Stimulated activated naive CD8-positive, alpha-beta T cell treated with anti-CD3 and anti-CD28 coated beads, Interleukin-15, amount 100 ng/mL, for 72 hours (primary cell): ENCODE measurements around the gene ZZZ3.
A peak's percentile ranks its signal among the peaks of the same experiment; 100 is the strongest.
"Not testable (repeated sequence)": the region's sequence is repeated elsewhere in the genome, so short reads cannot be mapped to it uniquely, and the experiment has no call there.

ENCODE experiments used
- ATAC-seq: fragments of 150-1000 bp; cut with Tn5 transposase; 2 replicates; pipeline ENCODE4 v1.10.0; 2021; ENCODE audit warnings: mild to moderate bottlenecking, moderate library complexity
- DNase-seq, 2 donors: peaks; one replicate each; pipeline ENCODE4 v3.0.0; 2021 to 2022
- H3K27ac Mint-ChIP-seq, 2 donors: one replicate each; pipeline ENCODE4 v1.8.0; 2022; ENCODE audit warnings: mild to moderate bottlenecking in 2 of 2, mixed read lengths in 2 of 2, moderate library complexity in 2 of 2
- H3K27me3 Mint-ChIP-seq: one replicate; pipeline ENCODE4 v1.8.0; 2022; ENCODE audit warnings: mixed read lengths
- H3K4me1 Mint-ChIP-seq: one replicate; pipeline ENCODE4 v1.8.0; 2022; ENCODE audit warnings: mild to moderate bottlenecking, mixed read lengths
- H3K4me3 Mint-ChIP-seq, 2 donors: one replicate each; pipeline ENCODE4 v1.8.0; 2022; ENCODE audit warnings: mild to moderate bottlenecking in 2 of 2, mixed read lengths in 2 of 2, moderate library complexity in 1 of 2
- H3K9me3 Mint-ChIP-seq, 2 donors: one replicate each; pipeline ENCODE4 v1.8.0; 2022; ENCODE audit warnings: mixed read lengths in 2 of 2

The ZZZ3 gene

DNA sequence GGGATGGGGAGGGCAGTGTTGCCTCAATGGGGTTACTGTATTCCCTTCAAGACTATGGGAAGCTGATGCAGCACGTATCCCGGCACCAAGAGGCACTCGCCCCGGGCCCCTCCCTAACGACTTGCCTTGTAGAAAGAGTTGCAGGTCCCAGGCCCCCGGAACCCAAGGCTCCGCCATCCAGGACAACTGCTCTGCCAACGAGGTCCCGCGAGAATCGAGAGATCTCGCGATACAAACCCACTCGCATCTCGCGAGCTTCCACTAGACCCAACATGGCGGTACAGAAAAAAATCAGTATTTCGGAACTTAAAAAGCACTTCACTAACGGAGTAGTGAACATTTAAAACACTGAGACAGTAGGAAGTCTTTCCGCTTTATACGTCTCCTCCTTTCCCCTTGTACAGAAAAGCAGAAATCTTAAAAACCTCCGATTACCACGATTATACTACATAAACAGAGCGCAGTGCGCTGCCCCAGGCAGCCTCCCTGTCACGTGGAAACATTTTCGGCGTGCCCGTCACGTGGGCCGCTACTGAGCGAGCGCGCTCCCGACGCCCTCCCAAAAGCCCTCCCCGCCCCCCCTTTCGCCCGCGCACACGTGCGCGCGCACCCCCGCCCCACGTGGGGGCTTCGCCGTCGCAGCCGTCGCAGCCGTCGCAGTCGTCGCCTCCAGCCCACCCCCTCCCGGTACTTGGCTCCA lies at the start of gene ZZZ3:
Gene ZZZ3, minus strand, starts transcription at position 199 of the 700 bp plus-strand sequence. CDS start 49,304 bp downstream, outside the sequence.
- Mint-ChIP-seq H3K27ac (peak within 1 kb of the TSS; percentile 97), H3K4me3 (peak within 1 kb of the TSS; percentile 82 to 92), H3K4me1 (peaks cover 40% of the 10 kb centered on the region), H3K27me3 (no peaks in the 10 kb centered on the region), H3K9me3 (no peaks in the 10 kb centered on the region)
- ATAC-seq (peak; percentile 80), DNase-seq (peak; percentile 91 to 93)

DNA sequence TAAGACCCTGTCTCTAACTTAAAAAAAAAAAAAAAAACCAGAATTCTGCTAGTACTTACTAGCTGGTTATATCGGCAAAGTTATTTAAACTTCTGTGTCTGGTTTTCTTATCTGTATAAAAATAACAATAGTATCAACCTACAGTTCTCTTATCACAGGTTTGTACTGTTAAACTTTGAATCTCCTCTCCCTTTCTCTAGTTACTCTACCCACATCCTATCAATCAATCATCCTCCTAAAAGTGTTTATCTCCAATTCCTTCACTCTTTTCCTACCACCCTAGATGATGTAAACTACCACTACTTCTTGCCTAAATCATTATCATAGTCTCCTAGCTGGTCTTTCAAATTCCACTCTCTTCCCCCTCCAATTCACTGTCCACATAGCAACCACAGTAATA lies 49.6 kb upstream of the ZZZ3 start:
- H3K4me1 Mint-ChIP-seq, result no peaks in the 10 kb centered on the region
- no peak overlapping the region for H3K4me3 Mint-ChIP-seq
- DNase-seq, result no peak
- ATAC-seq, result no peak
- H3K27me3 Mint-ChIP-seq, result no peaks in the 10 kb centered on the region
- H3K9me3 Mint-ChIP-seq, result no peaks in the 10 kb centered on the region
- H3K27ac Mint-ChIP-seq, result no peak overlapping the region

DNA sequence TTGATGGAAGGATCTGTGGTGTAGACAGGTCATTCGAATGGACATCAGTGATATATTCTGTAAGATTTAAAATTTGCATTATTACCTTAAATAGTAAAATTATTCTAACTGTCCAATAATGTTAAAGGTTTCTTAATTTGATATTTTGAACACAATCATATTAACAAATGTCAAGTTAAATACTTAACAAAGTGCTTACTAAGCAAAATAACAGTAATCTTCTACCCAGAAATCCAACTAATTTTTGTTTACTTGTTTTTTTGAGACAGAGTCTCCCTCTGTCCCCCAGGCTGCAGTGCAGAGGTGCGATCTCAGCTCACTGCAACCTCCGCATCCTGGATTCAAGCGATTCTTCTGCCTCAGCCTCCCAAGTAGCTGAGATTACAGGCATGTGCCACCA lies 43.2 kb upstream of the ZZZ3 start:
- H3K9me3 Mint-ChIP-seq, result no peaks in the 10 kb centered on the region
- H3K27me3 Mint-ChIP-seq, result no peaks in the 10 kb centered on the region
- DNase-seq, result no peak
- no peak overlapping the region for H3K27ac Mint-ChIP-seq
- H3K4me3 Mint-ChIP-seq, result no peak overlapping the region
- H3K4me1 Mint-ChIP-seq, result no peaks in the 10 kb centered on the region
- no peak for ATAC-seq

DNA sequence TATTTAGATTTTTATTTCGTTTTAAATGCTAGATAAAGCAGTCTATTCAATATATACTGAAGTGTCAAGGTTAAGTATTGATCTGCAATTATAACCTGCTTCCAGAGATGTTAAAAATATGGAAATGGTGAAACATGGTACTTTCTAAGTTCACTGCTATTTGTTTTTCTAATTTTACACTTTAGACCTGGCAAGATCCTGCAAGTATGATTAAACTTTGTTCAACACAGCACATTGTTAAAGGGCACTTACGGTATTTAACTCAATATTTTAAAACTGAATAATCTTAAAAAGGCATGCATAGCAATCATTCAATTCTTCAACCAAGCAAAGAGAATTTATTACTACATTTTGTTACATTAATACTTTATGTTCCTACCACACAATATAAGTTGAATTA lies 35.7 kb upstream of the ZZZ3 start:
- Mint-ChIP-seq H3K9me3 (no peaks in the 10 kb centered on the region), H3K4me3 (no peak overlapping the region), H3K27me3 (no peaks in the 10 kb centered on the region), H3K4me1 (no peaks in the 10 kb centered on the region), H3K27ac (no peak overlapping the region)
- DNase-seq, result no peak
- ATAC-seq, result no peak

DNA sequence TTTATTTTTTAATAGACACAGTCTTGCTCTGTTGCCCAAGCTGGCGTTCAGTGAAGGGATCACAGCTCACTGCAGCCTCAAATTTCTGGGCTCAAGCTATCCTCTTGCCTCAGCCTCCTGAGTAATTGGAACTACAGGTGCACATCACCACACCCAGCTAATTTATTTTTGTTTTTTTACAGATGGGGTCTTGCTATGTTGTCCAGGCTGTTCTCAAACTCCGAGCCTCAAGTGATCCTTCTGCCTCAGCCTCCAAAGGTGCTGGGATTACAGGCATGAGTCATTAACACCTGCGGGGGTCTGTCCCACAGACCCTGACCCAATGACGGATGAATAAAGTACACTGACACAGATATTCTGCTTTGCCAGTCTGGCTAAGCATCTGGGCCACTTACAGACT lies 33.6 kb upstream of the ZZZ3 start:
- DNase-seq (no peak), ATAC-seq (no peak)
- H3K27me3 Mint-ChIP-seq, result no peaks in the 10 kb centered on the region
- H3K4me3 Mint-ChIP-seq, result no peak overlapping the region
- no peak overlapping the region for H3K27ac Mint-ChIP-seq
- H3K4me1 Mint-ChIP-seq, result no peaks in the 10 kb centered on the region
- H3K9me3 Mint-ChIP-seq, result no peaks in the 10 kb centered on the region

DNA sequence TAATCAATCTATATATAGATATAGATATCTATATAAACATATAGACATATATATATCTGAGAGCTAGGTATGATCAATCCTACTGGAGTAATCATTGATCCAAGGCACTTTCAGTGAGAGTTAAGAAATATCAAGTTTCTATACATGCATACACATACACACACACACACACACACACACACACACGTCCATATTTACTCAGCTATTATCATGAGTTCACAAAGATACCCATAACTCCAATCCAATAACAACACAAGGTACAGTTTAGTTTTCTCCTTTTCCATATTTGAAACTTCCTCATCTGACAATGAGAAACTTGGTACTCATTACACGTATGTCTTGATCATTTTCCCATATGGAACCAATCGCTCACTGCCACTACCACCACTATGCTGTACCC lies 27.3 kb upstream of the ZZZ3 start:
- H3K27ac Mint-ChIP-seq, result no peak overlapping the region
- H3K4me1 Mint-ChIP-seq, result no peaks in the 10 kb centered on the region
- H3K9me3 Mint-ChIP-seq, result no peaks in the 10 kb centered on the region
- H3K4me3 Mint-ChIP-seq, result no peak overlapping the region
- DNase-seq, result no peak
- no peak for ATAC-seq
- no peaks in the 10 kb centered on the region for H3K27me3 Mint-ChIP-seq

DNA sequence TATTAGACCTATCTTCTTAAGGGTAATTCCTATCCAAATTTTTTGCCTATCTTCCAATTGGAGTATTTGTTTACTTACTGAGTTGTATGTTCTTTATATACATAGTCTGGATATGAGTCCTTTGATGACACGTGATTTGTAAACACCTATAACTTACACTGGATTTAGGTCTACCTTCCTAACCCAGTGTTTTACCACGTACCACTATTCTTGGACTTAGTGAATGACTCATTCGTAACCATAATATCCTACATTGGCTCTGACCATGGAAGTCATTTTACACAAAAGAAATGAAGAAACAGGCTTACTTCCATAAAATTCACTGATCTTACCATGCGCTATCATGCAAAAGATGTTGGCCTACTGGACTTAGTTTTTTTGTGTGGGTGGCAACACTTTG lies 23.9 kb upstream of the ZZZ3 start:
- Mint-ChIP-seq H3K9me3 (no peaks in the 10 kb centered on the region), H3K4me1 (no peaks in the 10 kb centered on the region), H3K4me3 (no peak overlapping the region), H3K27ac (no peak overlapping the region), H3K27me3 (no peaks in the 10 kb centered on the region)
- ATAC-seq, result no peak
- DNase-seq, result no peak

DNA sequence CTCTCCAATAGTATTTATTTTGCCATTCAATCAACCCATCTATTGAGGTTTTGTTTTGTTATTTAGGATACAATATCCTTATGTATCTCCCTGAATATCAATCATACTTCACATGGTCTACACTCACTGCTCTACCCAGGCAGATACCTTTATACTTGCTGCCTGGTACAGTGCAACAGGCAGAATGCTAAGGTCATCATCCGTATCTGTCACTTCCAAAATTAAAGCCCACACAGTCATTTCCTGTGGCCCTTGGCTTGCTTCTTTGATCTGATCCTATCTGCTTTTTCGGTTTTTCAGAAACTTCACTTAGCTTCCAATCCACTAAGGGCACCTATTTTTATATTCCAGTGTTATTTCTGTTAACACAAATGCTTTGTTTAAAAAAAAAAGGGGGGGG lies 22.3 kb upstream of the ZZZ3 start:
- H3K9me3 Mint-ChIP-seq, result no peaks in the 10 kb centered on the region
- H3K27ac Mint-ChIP-seq, result no peak overlapping the region
- no peaks in the 10 kb centered on the region for H3K4me1 Mint-ChIP-seq
- H3K4me3 Mint-ChIP-seq, result no peak overlapping the region
- ATAC-seq (no peak), DNase-seq (no peak)
- no peaks in the 10 kb centered on the region for H3K27me3 Mint-ChIP-seq

DNA sequence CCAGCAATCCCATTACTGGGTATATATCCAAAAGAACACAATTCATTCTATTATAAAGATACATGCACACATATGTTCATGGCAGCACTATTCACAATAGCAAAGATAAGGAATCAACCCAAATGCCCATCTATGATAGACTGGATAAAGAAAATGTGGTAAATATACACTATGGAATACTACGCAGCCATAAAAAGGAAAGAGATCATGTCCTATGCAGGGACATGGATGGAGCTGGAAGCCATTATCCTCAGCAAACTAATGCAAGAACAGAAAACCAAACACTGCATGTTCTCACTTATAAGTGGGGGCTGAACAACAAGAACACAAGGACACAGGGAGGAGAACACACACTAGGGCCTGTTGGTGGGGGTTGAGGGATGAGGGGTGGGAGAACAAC lies 17.2 kb upstream of the ZZZ3 start:
- not testable (repeated sequence) for H3K9me3 Mint-ChIP-seq, H3K4me1 Mint-ChIP-seq, DNase-seq, ATAC-seq, H3K27me3 Mint-ChIP-seq, H3K4me3 Mint-ChIP-seq
- peak overlapping the region in 1 of 2 donors; percentile 59 for H3K27ac Mint-ChIP-seq

DNA sequence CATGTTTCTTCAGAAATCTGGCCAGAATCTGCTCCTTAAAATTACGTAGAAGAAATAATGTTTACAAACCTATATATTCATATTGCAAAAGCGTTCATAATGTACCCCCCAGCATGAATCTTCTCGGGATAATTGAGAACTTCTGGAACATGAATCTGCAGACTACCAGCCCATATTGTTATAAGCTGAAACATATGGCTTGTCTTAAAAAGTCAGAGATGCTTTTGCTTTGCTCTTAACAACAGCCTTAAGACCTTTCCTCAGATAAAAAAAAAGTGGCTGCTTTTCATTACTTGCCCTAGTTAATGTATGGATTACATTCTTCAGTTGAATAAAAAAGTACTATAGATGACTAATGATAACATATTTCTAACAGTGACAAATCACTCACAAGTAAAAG lies 15.0 kb upstream of the ZZZ3 start:
- Mint-ChIP-seq H3K4me1 (no peaks in the 10 kb centered on the region), H3K27me3 (no peaks in the 10 kb centered on the region), H3K4me3 (no peak overlapping the region), H3K27ac (no peak overlapping the region), H3K9me3 (no peaks in the 10 kb centered on the region)
- no peak for ATAC-seq
- DNase-seq, result no peak

DNA sequence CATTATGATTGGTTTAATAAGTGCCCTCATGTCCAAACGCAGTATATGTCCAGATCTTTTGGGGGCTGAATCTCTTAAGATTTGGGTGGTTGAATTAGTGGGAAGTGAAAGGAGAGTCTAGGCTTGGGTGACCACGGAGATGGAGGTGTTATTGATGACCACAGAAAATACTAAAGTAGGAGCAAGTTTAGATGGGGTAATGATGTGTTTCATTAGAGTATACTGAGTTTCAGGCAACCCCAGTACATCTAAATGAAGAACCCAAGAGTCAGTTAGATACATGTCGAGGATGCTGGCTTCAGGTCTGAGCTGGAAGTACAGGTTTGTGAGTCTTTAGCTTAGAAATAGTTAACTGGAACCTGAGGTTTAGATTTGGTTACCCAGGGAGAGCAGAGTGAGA lies 6.5 kb upstream of the ZZZ3 start:
- no peak overlapping the region for H3K4me3 Mint-ChIP-seq
- H3K27me3 Mint-ChIP-seq, result no peaks in the 10 kb centered on the region
- no peak overlapping the region for H3K27ac Mint-ChIP-seq
- no peak for DNase-seq
- no peak for ATAC-seq
- peaks cover 6% of the 10 kb centered on the region for H3K4me1 Mint-ChIP-seq
- peaks cover 0 to 6% of the 10 kb centered on the region in 2 donors for H3K9me3 Mint-ChIP-seq

DNA sequence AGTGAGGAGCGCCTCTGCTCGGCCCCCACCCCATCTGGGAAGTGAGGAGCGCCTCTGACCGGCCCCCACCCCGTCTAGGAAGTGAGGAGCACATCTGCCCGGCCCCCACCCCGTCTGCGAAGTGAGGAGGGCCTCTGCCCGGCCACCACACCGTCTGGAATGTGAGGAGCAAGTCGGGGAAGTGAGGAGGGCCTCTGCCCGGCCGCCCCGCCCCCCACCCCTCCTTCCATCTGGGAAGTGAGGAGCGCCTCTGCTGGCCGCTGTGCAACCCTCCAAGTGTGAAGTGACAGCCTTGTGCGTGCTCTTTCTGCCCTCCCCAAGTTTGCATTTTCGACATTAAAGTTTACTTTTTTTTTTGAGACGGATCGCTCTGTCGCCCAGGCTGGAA lies 5.1 kb upstream of the ZZZ3 start:
- H3K4me1 Mint-ChIP-seq, result peaks cover 11% of the 10 kb centered on the region
- no peaks in the 10 kb centered on the region for H3K27me3 Mint-ChIP-seq
- H3K27ac Mint-ChIP-seq, result no peak overlapping the region
- peak overlapping the region; percentile 60 for H3K4me3 Mint-ChIP-seq
- ATAC-seq (no peak), DNase-seq (no peak)
- peaks cover 0 to 6% of the 10 kb centered on the region in 2 donors for H3K9me3 Mint-ChIP-seq

DNA sequence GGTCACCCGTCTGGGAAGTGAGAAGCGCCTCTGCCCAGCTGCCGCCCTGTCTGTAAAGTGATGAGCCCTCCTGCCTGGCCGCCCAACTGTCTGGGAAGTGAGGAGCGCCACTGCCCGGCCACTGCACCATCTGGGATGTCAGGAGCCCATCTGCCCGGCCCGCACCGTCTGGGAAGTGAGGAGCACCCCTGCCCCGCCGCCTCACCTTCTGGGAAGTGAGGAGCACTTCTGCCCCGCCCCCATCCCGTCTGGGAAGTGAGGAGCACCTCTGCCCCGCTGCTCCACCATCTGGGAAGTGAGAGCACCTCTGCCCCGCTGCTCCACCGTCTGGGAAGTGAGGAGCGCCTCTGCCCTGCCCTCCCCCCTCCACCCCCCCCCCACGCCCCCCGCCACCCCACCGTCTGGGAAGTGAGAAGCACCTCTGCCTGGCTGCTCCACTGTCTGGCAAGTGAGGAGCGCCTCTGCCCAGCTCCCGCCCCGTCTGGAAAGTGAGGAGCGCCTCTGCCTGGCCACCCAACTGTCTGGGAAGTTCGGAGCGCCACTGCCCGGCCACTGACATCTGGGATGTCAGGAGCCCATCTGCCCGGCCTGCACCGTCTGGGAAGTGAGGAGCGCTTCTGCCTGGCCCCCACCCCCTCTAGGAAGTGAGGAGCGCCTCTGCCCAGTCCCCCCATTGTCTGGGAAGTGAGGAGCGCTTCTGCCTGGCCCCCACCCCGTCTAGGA lies 4.5 kb upstream of the ZZZ3 start:
- ATAC-seq (no peak), DNase-seq (no peak)
- Mint-ChIP-seq H3K4me3 (no peak overlapping the region), H3K4me1 (peaks cover 11% of the 10 kb centered on the region), H3K27me3 (no peaks in the 10 kb centered on the region), H3K27ac (no peak overlapping the region), H3K9me3 (peaks cover 0 to 5% of the 10 kb centered on the region in 2 donors)

DNA sequence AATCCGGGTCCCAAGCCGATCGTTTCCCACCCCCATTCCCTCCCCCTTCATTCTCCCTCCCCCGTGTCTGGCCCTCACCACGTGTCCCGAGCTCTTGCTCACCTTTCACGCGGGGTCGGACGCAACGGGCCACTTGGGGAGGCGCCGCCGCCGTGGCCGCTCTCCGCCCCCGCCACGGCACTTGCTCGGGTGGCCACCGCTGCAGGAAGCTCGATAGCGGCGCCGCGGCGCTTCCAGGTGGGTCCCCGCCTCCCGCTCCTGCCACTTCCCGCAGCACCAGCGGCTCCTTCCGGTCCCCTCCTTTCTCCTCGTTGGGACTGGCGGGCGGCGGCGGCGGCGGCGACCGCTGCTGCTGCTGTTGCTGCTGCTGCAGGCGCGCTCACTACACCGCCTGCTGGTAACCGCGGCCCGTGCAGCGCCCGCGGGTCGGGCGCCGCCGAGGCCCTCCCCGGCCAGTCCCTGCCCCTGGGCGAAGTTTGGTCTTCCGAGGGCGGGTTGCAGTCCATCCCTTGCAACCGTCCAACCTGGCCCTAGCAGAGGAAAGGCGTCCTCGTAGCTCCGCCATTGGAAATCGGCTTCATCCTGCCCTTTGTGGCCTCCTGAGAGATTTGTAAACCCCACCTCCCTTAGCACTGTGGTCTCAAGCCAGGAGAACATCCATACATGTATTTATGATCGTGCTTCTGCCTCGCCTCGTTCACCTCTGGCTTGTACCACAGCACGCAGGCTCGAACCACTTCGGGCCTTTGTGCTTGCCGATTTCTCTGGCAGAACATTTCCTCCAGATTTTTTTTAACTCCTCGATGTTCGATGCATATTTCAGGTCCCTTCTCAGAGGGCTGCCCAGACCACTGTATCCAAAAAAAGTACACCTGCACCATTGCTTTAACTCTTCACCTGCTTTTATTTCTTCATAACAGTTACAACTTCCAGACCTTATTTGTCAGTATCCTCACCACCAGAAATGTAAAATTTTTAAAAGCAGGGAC lies 996 bp upstream of the ZZZ3 start:
- Mint-ChIP-seq H3K4me3 (peak overlapping the region; percentile 82 to 92), H3K27ac (peak overlapping the region; percentile 97), H3K4me1 (peaks cover 37% of the 10 kb centered on the region), H3K27me3 (no peaks in the 10 kb centered on the region), H3K9me3 (no peaks in the 10 kb centered on the region)
- ATAC-seq, result peak; percentile 80
- DNase-seq, result peak; percentile 94

DNA sequence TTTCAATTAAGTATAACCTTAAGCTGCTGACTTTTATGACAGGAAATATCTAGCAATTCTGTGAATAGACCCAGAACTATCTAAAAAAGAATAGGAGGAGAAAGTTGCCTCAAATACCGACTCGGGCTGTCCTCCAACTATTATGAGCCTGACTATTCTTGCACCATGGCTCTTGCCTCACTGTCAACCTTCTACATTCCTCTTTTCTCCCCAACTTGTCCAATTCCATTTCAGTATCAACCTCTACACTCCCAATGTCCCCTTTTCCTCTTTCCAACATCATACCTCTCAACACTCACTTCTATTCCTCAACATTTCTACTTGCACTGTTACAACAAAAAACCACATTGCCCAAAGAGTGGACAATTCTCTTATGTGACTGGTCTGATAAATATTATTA lies 2.3 kb downstream of the ZZZ3 start:
- Mint-ChIP-seq H3K4me3 (peak overlapping the region; percentile 9 to 33), H3K4me1 (peaks cover 48% of the 10 kb centered on the region), H3K9me3 (no peaks in the 10 kb centered on the region), H3K27ac (no peak overlapping the region), H3K27me3 (no peaks in the 10 kb centered on the region)
- DNase-seq, result no peak
- ATAC-seq, result no peak
